H1 (cell line): ENCODE measurements around the gene SCP2.

ENCODE experiments used
- MAX ChIP-seq: IDR thresholded peaks from 2 replicates; pipeline ENCODE4 v1.6.1; 2012; ENCODE audit warnings: inconsistent platforms
- TAF1 ChIP-seq: IDR thresholded peaks from 2 replicates; pipeline ENCODE4 v1.6.1; 2011; ENCODE audit warnings: mild to moderate bottlenecking, low read depth, low read length

GRCh38 chr1:53022179-53022578 is 95.1 kb downstream of the SCP2 start:
- no peak for TF ChIP-seq MAX
- no peak for TF ChIP-seq TAF1
